LNCaP clone FGC (cell line): Measurements from ENCODE around the gene TUSC2.

Experiments used
- DNase-seq: peaks from one replicate; pipeline ENCODE4 v3.0.0-alpha.2; 2011; ENCODE audit warnings: low read depth
- H3K4me3 ChIP-seq: 2 replicates; pipeline ENCODE4 v1.5.1; 2011; ENCODE audit warnings: mild to moderate bottlenecking, low read depth, low read length, control low read depth
- CTCF ChIP-seq: IDR thresholded peaks from 2 replicates; pipeline ENCODE4 v1.5.1; 2012; ENCODE audit warnings: mild to moderate bottlenecking; ENCODE audit not compliant: control insufficient read depth, insufficient read depth; ENCODE audit errors: extremely low read depth

Gene TUSC2

GRCh38 chr3:50325497-50326181 lies 2.4 kb downstream of the TUSC2 start:
- H3K4me3 ChIP-seq: no peak overlapping the region
- no peak for DNase-seq
- TF ChIP-seq CTCF: no peak

- no peak for TF ChIP-seq CTCF
- DNase-seq: no peak
- H3K4me3 ChIP-seq: no peak overlapping the region
These were observed 2.9 kb downstream of the TUSC2 start for GRCh38 chr3:50325113-50325480.

- H3K4me3 ChIP-seq: no peak overlapping the region
- no peak for DNase-seq
- peak; percentile 88 for TF ChIP-seq CTCF
These were observed 3.5 kb downstream of the TUSC2 start for GRCh38 chr3:50324351-50325112.

- no peak overlapping the region for H3K4me3 ChIP-seq
- DNase-seq: no peak
- no peak for TF ChIP-seq CTCF
These were observed 4.3 kb downstream of the TUSC2 start for GRCh38 chr3:50323614-50324199.

- no peak for TF ChIP-seq CTCF
- H3K4me3 ChIP-seq: no peak overlapping the region
- DNase-seq: no peak
These were observed 4.9 kb downstream of the TUSC2 start for GRCh38 chr3:50323092-50323600.

- TF ChIP-seq CTCF: no peak
- DNase-seq: no peak
These were observed 5.5 kb downstream of the TUSC2 start, which contains the start of gene HYAL2 for GRCh38 chr3:50322386-50323091. HYAL2 (minus strand) TSS chr3:50322745; CDS start chr3:50320489, 2,256 bp downstream.

More at GRCh38 chr3:50322386-50323091, 5.5 kb downstream of the TUSC2 start, which contains the start of gene HYAL2:
- H3K4me3 ChIP-seq: peak within 1 kb of the TSS; percentile 95
